Left forelimb (tissue), 1 donor: Measurements from ENCODE around the gene ALDH4A1.
"Not testable (repeated sequence)": the region's sequence is repeated elsewhere in the genome, so short reads cannot be mapped to it uniquely, and the experiment has no call there.

Experiments
- DNase-seq: peaks from one replicate; pipeline ENCODE4 v3.0.0-alpha.2; 2018; ENCODE audit warnings: low spot score

ALDH4A1 gene

GRCh38 chr1:18900303-18900841 is 2.0 kb downstream of the ALDH4A1 start:
- no peak for DNase-seq

- no peak for DNase-seq
Observed at GRCh38 chr1:18899363-18900049, 2.8 kb downstream of the ALDH4A1 start.

- DNase-seq, result no peak
Observed at GRCh38 chr1:18898567-18898966, 3.8 kb downstream of the ALDH4A1 start.

- no peak for DNase-seq
Observed at GRCh38 chr1:18895317-18895716, 7.0 kb downstream of the ALDH4A1 start.

GRCh38 chr1:18893120-18893519 is 9.2 kb downstream of the ALDH4A1 start:
- DNase-seq, result no peak

- DNase-seq, result not testable (repeated sequence)
Observed at GRCh38 chr1:18891858-18892257, 10.5 kb downstream of the ALDH4A1 start.

GRCh38 chr1:18891426-18891780 is 11.0 kb downstream of the ALDH4A1 start:
- DNase-seq, result no peak

- DNase-seq, result no peak
Observed at GRCh38 chr1:18890706-18891425, 11.5 kb downstream of the ALDH4A1 start.

GRCh38 chr1:18886003-18886335 is 16.4 kb downstream of the ALDH4A1 start:
- DNase-seq, result no peak

- DNase-seq, result no peak
Observed at GRCh38 chr1:18885311-18886002, 16.9 kb downstream of the ALDH4A1 start.

GRCh38 chr1:18884727-18885126 is 17.6 kb downstream of the ALDH4A1 start:
- no peak for DNase-seq

GRCh38 chr1:18884419-18884717 is 18.0 kb downstream of the ALDH4A1 start:
- no peak for DNase-seq

GRCh38 chr1:18883636-18884418 is 18.5 kb downstream of the ALDH4A1 start:
- DNase-seq, result peak; percentile 77

GRCh38 chr1:18883079-18883478 is 19.3 kb downstream of the ALDH4A1 start:
- no peak for DNase-seq

- no peak for DNase-seq
Observed at GRCh38 chr1:18882486-18882885, 19.9 kb downstream of the ALDH4A1 start.

- no peak for DNase-seq
Observed at GRCh38 chr1:18881642-18882431, 20.5 kb downstream of the ALDH4A1 start.

GRCh38 chr1:18881164-18881563 is 21.2 kb downstream of the ALDH4A1 start:
- no peak for DNase-seq

- DNase-seq, result no peak
Observed at GRCh38 chr1:18880585-18880984, 21.8 kb downstream of the ALDH4A1 start.

GRCh38 chr1:18879791-18880309 is 22.5 kb downstream of the ALDH4A1 start:
- DNase-seq, result no peak

- DNase-seq, result no peak
Observed at GRCh38 chr1:18879215-18879790, 23.1 kb downstream of the ALDH4A1 start.
